Activated naive CD8-positive, alpha-beta T cell treated with anti-CD3 and anti-CD28 coated beads for 36 hours (primary cell): ENCODE data around the gene MXRA8. TPM values are rescaled to one million over a fixed set of nuclear protein-coding genes. Genes with fewer than 3 reads are reported as not detected.

Experiments
- DNase-seq: peaks from one replicate; pipeline ENCODE4 v3.0.0; 2021
- H3K27ac Mint-ChIP-seq: one replicate; pipeline ENCODE4 v1.8.0; 2022; ENCODE audit warnings: mild to moderate bottlenecking, moderate library complexity, mixed read lengths
- H3K27me3 Mint-ChIP-seq: one replicate; pipeline ENCODE4 v1.8.0; 2022; ENCODE audit warnings: mild to moderate bottlenecking, mixed read lengths
- H3K36me3 Mint-ChIP-seq: one replicate; pipeline ENCODE4 v1.8.0; 2021; ENCODE audit warnings: mild to moderate bottlenecking, mixed read lengths
- H3K4me1 Mint-ChIP-seq: one replicate; pipeline ENCODE4 v1.8.0; 2021; ENCODE audit warnings: mixed read lengths
- H3K4me3 Mint-ChIP-seq: one replicate; pipeline ENCODE4 v1.8.0; 2022; ENCODE audit warnings: mild to moderate bottlenecking, moderate library complexity, mixed read lengths
- H3K9me3 Mint-ChIP-seq: one replicate; pipeline ENCODE4 v1.8.0; 2022; ENCODE audit warnings: mixed read lengths
- total RNA-seq, 2 experiments: library from RNA; stranded (reverse); gene quantifications; one replicate each; pipeline ENCODE4 v1.2.3, GENCODE V29; 2021

The MXRA8 gene
- total RNA-seq, 2 experiments from 2014 or later: 0.50 to 0.97 TPM

DNA sequence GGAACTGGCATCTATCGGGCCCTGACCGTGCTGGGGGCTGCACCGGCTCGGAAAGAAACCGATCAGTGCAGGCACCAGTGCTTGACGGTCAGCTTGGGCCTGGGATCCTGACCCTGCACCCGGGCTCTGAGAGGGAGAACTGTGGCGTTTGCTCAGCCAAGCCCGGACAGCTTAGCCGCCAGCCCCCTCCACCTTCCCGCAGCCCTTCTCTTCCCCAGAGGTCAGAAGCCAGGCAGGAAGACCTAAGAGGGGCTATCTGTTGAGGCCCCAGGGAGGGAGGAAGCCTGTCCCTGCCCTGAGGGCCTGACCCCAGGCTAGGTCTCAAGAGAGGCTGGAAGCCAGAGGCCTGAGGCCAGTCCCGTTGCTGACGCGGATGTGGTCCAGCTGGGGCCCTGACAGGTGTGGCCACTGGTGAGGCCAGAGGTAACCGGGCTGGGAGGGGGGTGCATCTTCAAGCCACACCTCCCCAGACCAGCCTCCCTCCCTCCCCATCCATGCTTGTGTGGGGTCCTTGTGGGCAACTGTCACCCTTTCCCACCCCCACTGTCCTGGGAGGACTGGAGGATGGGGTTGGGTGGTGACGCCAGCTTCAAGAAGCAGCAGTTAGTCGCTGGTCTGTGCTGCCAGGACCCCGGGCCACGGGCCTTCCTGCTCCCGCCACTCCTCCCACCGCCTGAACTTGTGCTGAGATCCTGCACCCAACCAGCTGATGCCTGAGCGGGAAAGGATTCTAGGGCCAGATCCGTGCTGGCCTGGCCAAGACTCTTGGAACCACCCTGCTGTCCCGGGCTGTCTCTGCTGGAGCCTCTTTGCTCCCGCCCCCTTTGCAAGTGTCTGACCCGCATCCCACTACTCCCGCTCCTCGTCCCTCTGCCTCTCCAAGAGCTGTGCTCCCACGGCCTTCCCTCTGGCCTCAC, 6.6 kb downstream of the MXRA8 start:
- Mint-ChIP-seq H3K4me3 (peak overlapping the region; percentile 52), H3K36me3 (no peaks in the 10 kb centered on the region), H3K27me3 (peaks cover 19% of the 10 kb centered on the region), H3K9me3 (no peaks in the 10 kb centered on the region), H3K27ac (no peak overlapping the region), H3K4me1 (peaks cover 5% of the 10 kb centered on the region)
- no peak for DNase-seq

DNA sequence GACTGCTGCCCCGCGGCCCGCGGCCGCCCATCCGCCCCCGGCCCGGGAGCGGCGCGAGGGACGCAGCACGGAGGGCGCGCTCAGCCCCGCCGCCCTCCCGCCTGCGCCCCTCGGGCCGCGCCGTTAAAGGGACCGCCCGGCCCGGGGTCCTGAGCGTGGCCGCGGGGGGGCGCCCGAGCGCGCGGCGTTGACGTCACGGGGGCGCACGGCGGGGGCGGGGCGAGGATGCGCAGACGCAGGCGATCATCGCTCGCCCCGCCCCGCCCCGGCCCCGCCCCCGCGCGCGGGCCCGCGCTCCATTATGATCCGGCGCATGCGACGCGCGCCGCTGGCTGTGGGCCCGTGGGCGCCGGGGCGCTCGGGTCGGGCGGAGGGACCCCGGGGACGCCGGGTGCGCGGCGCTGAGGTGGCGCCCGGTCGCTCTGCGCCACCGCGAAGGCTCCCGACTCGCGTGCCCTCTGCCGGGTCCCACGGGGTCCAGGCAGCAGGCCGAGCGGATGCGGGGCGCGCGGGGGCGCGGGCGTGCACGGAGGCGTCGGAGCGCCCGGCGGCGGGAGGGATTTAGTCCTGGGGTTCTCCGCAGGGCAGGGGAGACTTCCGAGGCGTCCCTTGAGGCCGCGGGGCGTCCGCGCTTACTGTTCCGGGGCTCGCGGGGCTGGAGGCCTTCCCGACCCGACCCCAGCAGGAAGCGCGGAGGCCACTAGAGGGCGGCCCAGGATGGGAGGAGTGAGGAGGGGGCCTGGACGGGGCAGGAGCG, 8.9 kb downstream of the MXRA8 start, which contains the start of gene DVL1:
Gene DVL1, minus strand, starts transcription at position 163 of the 757 bp plus-strand sequence. CDS start 353 bp downstream, outside the sequence.
- peak; percentile 78 for DNase-seq
- no peaks in the 10 kb centered on the region for H3K36me3 Mint-ChIP-seq
- H3K27ac Mint-ChIP-seq: no peak within 1 kb of the TSS
- no peaks in the 10 kb centered on the region for H3K9me3 Mint-ChIP-seq
- H3K4me1 Mint-ChIP-seq: peaks cover 5% of the 10 kb centered on the region
- H3K4me3 Mint-ChIP-seq: peak within 1 kb of the TSS; percentile 80
- peaks cover 19% of the 10 kb centered on the region for H3K27me3 Mint-ChIP-seq

- no peak overlapping the region for H3K27ac Mint-ChIP-seq
- H3K4me3 Mint-ChIP-seq: peak overlapping the region; percentile 80
- H3K36me3 Mint-ChIP-seq: no peaks in the 10 kb centered on the region
- no peak for DNase-seq
- peaks cover 5% of the 10 kb centered on the region for H3K4me1 Mint-ChIP-seq
- no peaks in the 10 kb centered on the region for H3K9me3 Mint-ChIP-seq
- peaks cover 13% of the 10 kb centered on the region for H3K27me3 Mint-ChIP-seq
Measured at GRCh38 chr1:1348420-1349255, 9.7 kb downstream of the MXRA8 start.

DNA sequence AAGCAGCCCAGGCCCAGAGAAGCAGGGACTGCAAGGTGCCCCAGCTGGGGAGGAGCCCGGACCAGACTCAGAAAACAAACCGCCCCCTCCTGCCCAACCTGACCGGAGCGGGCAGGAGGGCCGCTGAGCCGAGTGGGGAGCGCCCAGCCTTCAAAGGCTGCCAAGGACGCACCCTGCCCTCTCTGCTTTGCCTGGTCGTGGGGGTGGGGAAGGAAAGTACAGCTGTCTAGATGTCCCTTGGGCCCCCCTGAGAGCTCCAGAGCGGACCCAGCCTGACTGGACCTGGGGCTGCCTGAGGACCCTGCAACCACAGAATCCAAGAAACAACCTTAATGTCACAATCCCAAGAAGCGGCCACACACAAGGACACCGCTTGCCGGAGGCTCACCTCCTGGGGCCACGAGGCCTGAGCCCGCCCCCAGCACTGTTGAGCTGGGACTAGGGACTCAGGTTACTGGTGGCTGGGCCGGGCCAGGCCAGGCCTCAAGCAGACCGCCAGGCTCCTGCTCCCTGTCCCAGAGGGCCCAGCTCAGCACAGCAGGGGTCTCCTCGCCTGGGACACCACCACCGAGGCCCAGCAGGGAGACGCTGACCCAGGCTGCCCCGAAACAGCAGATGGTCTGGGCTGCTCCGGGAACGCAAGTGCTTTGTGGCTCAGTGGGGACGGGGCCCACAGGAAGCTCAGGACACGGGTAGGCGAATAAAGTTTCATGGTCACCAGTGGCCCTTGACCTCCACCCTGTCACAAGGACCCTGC, 10.5 kb downstream of the MXRA8 start:
- Mint-ChIP-seq H3K4me3 (peak overlapping the region; percentile 80), H3K36me3 (no peaks in the 10 kb centered on the region), H3K27me3 (peaks cover 5% of the 10 kb centered on the region), H3K4me1 (peaks cover 5% of the 10 kb centered on the region), H3K9me3 (no peaks in the 10 kb centered on the region), H3K27ac (no peak overlapping the region)
- no peak for DNase-seq

GRCh38 chr1:1347026-1347595, 11.2 kb downstream of the MXRA8 start:
- Mint-ChIP-seq H3K27ac (no peak overlapping the region), H3K4me3 (peak overlapping the region; percentile 43), H3K36me3 (no peaks in the 10 kb centered on the region), H3K9me3 (no peaks in the 10 kb centered on the region), H3K27me3 (no peaks in the 10 kb centered on the region), H3K4me1 (peaks cover 5% of the 10 kb centered on the region)
- no peak for DNase-seq

GRCh38 chr1:1346501-1346890, 11.9 kb downstream of the MXRA8 start:
- Mint-ChIP-seq H3K27me3 (no peaks in the 10 kb centered on the region), H3K36me3 (no peaks in the 10 kb centered on the region), H3K9me3 (no peaks in the 10 kb centered on the region), H3K4me3 (no peak overlapping the region), H3K27ac (no peak overlapping the region), H3K4me1 (peaks cover 5% of the 10 kb centered on the region)
- no peak for DNase-seq

DNA sequence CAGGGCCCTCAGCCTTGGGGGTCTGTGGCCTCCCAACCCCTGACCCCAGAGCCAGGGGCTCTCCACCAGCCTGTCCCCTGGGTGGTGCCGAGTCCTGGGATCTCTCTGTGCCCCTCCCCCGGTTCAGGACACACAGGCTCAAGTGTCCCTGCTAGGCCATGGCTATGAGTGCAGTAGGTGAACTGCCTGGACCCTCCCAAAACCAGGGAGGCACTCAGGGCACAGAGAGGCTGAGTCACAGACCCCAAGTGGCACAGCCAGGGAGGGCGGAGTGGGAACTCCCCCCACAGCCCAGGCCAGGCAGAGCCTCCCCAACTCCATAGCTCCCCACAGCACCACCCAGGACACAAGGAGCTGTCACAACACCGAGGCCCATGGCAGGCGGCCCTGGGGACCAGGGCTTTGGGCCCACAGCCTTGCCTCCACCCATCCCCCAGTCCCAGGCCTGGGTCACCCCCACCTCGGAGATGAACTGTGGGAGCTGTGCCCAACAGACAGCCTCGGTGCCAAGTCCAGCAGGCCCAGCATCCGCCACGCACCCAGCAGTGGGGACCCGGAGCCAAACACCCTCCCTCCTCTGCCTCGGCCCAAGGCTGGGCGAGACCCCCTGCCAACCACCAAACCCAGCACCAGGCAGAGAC, 12.4 kb downstream of the MXRA8 start:
- Mint-ChIP-seq H3K27ac (no peak overlapping the region), H3K27me3 (no peaks in the 10 kb centered on the region), H3K9me3 (peaks cover 1% of the 10 kb centered on the region), H3K4me3 (no peak overlapping the region), H3K4me1 (peaks cover 5% of the 10 kb centered on the region), H3K36me3 (peaks cover 4% of the 10 kb centered on the region)
- no peak for DNase-seq

DNA sequence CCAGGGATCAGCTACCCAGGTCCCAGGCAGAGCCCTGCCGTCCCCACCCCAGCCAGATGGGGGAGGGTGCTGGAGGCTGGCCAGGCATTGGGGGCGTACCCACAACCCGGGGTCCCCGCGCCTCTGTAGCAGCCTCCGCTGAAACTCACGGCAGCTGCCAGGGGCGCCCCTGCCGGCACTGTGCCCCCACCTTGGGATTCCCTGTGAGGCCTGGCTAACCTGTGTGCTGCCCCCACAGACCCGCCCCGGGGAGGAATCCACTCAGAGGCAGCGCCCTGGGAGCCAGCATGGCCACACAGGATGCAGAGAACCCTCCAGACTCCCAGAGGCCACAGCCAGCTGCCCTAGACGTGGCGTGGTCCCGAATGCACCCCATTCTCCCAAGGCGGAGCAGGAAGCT, 13.0 kb downstream of the MXRA8 start:
- H3K4me3 Mint-ChIP-seq: no peak overlapping the region
- no peak overlapping the region for H3K27ac Mint-ChIP-seq
- peaks cover 10% of the 10 kb centered on the region for H3K36me3 Mint-ChIP-seq
- H3K4me1 Mint-ChIP-seq: peaks cover 5% of the 10 kb centered on the region
- DNase-seq: no peak
- H3K27me3 Mint-ChIP-seq: no peaks in the 10 kb centered on the region
- peaks cover 1% of the 10 kb centered on the region for H3K9me3 Mint-ChIP-seq

DNA sequence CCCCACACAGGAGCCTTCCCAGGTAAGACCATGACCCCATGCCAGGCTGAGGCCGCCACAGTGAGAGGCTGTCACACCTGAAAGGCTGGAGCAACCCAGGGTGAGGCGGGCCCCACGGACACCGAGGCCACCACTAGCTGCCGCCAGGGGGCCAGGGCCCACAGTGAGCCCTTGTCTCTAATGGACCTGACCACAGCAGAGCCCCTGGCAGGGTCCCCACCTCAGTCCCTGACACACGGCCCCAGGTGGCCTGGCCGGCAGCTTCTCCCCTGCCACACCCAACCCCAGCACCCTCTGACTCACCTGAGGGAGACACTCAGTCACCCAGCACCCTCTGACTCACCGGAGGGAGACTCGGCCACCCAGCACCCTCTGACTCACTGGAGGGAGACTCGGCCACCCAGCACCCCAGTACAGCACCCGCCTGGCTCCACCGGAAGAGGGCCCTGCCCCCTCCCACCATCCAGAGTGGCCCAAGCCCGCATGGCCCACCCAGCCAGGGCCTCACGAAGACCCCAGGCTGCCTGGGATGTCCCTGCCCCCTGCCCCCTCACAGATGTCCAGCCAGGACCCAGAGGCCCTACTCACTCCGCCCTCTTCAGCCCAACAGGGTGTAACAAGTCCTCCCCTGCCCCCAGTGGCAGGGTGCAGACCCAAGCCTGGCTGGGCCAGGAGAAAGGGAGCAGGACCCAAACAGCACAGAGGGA, 13.5 kb downstream of the MXRA8 start:
- DNase-seq: peak; percentile 55
- Mint-ChIP-seq H3K4me1 (peaks cover 5% of the 10 kb centered on the region), H3K4me3 (no peak overlapping the region)

GRCh38 chr1:1343811-1344421, 14.4 kb downstream of the MXRA8 start:
- H3K4me3 Mint-ChIP-seq: no peak overlapping the region
- peaks cover 5% of the 10 kb centered on the region for H3K4me1 Mint-ChIP-seq
- DNase-seq: no peak
- peaks cover 1% of the 10 kb centered on the region for H3K9me3 Mint-ChIP-seq
- peaks cover 11% of the 10 kb centered on the region for H3K36me3 Mint-ChIP-seq
- no peak overlapping the region for H3K27ac Mint-ChIP-seq
- no peaks in the 10 kb centered on the region for H3K27me3 Mint-ChIP-seq

More for the DNA sequence above, 13.5 kb downstream of the MXRA8 start:
- H3K36me3 Mint-ChIP-seq: peaks cover 11% of the 10 kb centered on the region
- no peaks in the 10 kb centered on the region for H3K27me3 Mint-ChIP-seq
- no peak overlapping the region for H3K27ac Mint-ChIP-seq
- peaks cover 1% of the 10 kb centered on the region for H3K9me3 Mint-ChIP-seq

- H3K27ac Mint-ChIP-seq: no peak overlapping the region
Measured at GRCh38 chr1:1342584-1343115, 15.7 kb downstream of the MXRA8 start.

DNA sequence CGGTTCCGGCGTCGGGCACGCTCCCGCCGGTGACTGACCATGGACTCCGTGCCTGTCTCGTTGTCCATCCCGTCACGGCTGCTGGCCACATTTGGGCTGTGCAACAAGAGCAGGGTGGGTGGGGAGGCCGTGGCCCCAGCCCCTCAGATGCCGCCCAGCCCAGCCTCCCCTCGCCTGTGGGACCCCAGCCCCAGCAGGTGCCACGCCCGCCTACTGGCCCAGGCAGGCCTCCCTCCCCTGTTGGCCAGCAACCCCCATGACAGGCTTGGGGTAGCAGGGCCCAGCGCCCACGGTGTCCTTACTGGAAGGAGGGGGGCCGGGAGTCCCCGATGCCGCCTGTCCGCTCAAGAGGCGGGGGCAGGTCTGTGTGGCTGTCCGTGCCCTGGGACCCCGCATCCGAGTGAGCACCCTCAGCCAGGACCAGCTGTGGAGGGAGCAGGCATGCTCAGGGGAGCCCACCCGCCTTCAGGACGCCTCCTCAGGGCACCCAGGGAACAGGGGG, 16.2 kb downstream of the MXRA8 start:
- no peak for DNase-seq
- H3K4me3 Mint-ChIP-seq: no peak overlapping the region

More at GRCh38 chr1:1342584-1343115, 15.7 kb downstream of the MXRA8 start:
- Mint-ChIP-seq H3K4me3 (no peak overlapping the region), H3K36me3 (peaks cover 11% of the 10 kb centered on the region), H3K27me3 (no peaks in the 10 kb centered on the region), H3K4me1 (peaks cover 5% of the 10 kb centered on the region), H3K9me3 (peaks cover 1% of the 10 kb centered on the region)
- no peak for DNase-seq

More for the DNA sequence above, 16.2 kb downstream of the MXRA8 start:
- Mint-ChIP-seq H3K9me3 (peaks cover 1% of the 10 kb centered on the region), H3K4me1 (peaks cover 2% of the 10 kb centered on the region), H3K36me3 (peaks cover 11% of the 10 kb centered on the region), H3K27me3 (no peaks in the 10 kb centered on the region), H3K27ac (no peak overlapping the region)
